Fibroblast of mammary gland (primary cell): ENCODE results near the gene CFAP20DC.

ENCODE experiments used
- DNase-seq: peaks from one replicate; pipeline ENCODE4 v3.0.0-alpha.2; 2010; ENCODE audit warnings: low read depth
- H3K4me3 ChIP-seq: 2 replicates; pipeline ENCODE4 v1.5.1; 2011; ENCODE audit warnings: low read depth, mild to moderate bottlenecking, low read length, moderate library complexity; ENCODE audit not compliant: control insufficient read depth
- CTCF ChIP-seq: conservative IDR thresholded peaks from 2 replicates; pipeline ENCODE4 v1.5.1; 2011; ENCODE audit warnings: low read depth, low read length, inconsistent platforms; ENCODE audit not compliant: control insufficient read depth, insufficient read depth

CFAP20DC gene

GRCh38 chr3:58867621-58868020 lies 182.2 kb downstream of the CFAP20DC start:
- H3K4me3 ChIP-seq = no peak overlapping the region
- no peak for DNase-seq
- no peak for TF ChIP-seq CTCF

GRCh38 chr3:58866079-58866478 lies 183.7 kb downstream of the CFAP20DC start:
- no peak for DNase-seq
- no peak overlapping the region for H3K4me3 ChIP-seq
- no peak for TF ChIP-seq CTCF

GRCh38 chr3:58864480-58864879 lies 185.3 kb downstream of the CFAP20DC start:
- H3K4me3 ChIP-seq = no peak overlapping the region
- no peak for TF ChIP-seq CTCF
- no peak for DNase-seq

- DNase-seq = no peak
Measured at GRCh38 chr3:58863206-58863605, 186.6 kb downstream of the CFAP20DC start.

GRCh38 chr3:58861551-58861950 lies 188.3 kb downstream of the CFAP20DC start:
- no peak for TF ChIP-seq CTCF
- no peak overlapping the region for H3K4me3 ChIP-seq
- DNase-seq = no peak

More at GRCh38 chr3:58863206-58863605, 186.6 kb downstream of the CFAP20DC start:
- H3K4me3 ChIP-seq = no peak overlapping the region
- TF ChIP-seq CTCF = no peak

- TF ChIP-seq CTCF = no peak
Measured at GRCh38 chr3:58858126-58858525, 191.7 kb downstream of the CFAP20DC start.

GRCh38 chr3:58857402-58857801 lies 192.4 kb downstream of the CFAP20DC start:
- no peak overlapping the region for H3K4me3 ChIP-seq
- no peak for DNase-seq
- no peak for TF ChIP-seq CTCF

More at GRCh38 chr3:58858126-58858525, 191.7 kb downstream of the CFAP20DC start:
- no peak overlapping the region for H3K4me3 ChIP-seq
- DNase-seq = no peak
